PFSK-1 (cell line): ENCODE measurements around the gene ITPR3.

ENCODE experiments used
- POLR2AphosphoS5 ChIP-seq: IDR thresholded peaks from 2 replicates; pipeline ENCODE4 v1.6.1; 2012; ENCODE audit warnings: low read depth, mild to moderate bottlenecking, control low read depth, low read length, moderate library complexity
- TAF1 ChIP-seq: IDR thresholded peaks from 2 replicates; pipeline ENCODE4 v1.6.1; 2012; ENCODE audit warnings: low read length, control low read depth, borderline replicate concordance; ENCODE audit not compliant: insufficient read depth
- TF ChIP-seq, protein P1 (sequence below), 2 experiments: IDR thresholded peaks; 2 replicates each; pipeline versions ENCODE4 v1.6.1 to v1.8.0; 2011 to 2012; ENCODE audit warnings: low read depth in 2 of 2, low read length in 2 of 2, control low read depth in 1 of 2, inconsistent platforms in 1 of 2, mild to moderate bottlenecking in 1 of 2, moderate library complexity in 1 of 2; ENCODE audit not compliant: insufficient read depth in 1 of 2

DNA sequence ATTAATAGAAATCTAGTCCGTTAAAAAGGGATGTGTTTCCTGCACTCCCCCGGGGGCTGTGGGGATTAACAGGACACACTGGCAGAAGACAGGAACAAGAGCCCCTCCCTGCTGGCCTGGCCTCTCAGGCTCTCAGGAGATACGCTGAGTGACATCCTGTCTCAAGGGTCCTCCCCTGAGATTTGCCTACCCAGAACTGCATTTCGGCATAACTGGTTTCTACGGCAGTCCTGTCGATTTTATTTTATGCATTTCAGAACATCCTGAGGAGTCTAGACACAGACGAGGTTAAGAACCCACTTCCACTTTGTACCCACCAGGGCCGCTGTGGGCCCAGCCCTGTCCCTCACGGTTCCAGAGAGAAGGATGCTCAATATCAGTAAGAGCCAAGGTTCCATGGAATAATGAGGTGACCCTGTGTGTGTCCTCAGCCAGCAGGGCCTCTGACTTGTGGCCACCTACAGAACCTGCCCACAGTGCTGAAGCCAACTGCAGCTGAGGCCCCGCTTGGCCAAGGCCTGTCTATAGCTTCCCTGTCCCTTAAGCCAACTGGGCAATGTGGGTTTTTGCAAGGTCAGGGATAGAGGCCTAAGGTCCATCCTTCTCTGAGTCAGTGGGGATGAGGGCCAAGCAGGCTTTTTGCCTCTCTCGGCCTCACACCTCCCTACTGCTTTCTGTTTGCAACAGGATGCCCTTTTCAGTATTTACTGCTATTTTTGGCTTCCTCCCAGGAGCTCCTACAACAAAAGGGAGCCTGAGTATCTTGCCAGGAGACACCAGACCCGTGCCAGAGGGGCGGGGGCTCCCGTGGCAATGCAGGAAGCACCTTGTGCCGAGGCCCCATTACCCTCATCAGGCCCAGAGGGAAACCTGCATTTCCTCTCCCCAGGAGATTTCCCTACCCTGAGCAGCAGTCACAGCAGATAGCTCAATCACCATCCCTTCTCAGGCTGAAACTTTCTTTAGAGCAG lies 75.7 kb downstream of the ITPR3 start:
- TF ChIP-seq, protein P1, sequence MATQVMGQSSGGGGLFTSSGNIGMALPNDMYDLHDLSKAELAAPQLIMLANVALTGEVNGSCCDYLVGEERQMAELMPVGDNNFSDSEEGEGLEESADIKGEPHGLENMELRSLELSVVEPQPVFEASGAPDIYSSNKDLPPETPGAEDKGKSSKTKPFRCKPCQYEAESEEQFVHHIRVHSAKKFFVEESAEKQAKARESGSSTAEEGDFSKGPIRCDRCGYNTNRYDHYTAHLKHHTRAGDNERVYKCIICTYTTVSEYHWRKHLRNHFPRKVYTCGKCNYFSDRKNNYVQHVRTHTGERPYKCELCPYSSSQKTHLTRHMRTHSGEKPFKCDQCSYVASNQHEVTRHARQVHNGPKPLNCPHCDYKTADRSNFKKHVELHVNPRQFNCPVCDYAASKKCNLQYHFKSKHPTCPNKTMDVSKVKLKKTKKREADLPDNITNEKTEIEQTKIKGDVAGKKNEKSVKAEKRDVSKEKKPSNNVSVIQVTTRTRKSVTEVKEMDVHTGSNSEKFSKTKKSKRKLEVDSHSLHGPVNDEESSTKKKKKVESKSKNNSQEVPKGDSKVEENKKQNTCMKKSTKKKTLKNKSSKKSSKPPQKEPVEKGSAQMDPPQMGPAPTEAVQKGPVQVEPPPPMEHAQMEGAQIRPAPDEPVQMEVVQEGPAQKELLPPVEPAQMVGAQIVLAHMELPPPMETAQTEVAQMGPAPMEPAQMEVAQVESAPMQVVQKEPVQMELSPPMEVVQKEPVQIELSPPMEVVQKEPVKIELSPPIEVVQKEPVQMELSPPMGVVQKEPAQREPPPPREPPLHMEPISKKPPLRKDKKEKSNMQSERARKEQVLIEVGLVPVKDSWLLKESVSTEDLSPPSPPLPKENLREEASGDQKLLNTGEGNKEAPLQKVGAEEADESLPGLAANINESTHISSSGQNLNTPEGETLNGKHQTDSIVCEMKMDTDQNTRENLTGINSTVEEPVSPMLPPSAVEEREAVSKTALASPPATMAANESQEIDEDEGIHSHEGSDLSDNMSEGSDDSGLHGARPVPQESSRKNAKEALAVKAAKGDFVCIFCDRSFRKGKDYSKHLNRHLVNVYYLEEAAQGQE (IDR thresholded peaks at IDR 0.05; ENCODE audit: insufficient read depth in 1 of 2, low read depth in 2 of 2, low read length in 2 of 2): no peak
- TF ChIP-seq POLR2AphosphoS5 (no peak), TAF1 (no peak)
